GM13977 (cell line): ENCODE results near the gene STKLD1.

ENCODE experiments used
- DNase-seq: peaks from one replicate; pipeline ENCODE4 v3.0.0; 2012; ENCODE audit warnings: low spot score
- CTCF ChIP-seq: IDR thresholded peaks from 2 replicates; pipeline ENCODE4 v1.5.1; 2012; ENCODE audit warnings: mild to moderate bottlenecking, control low read depth; ENCODE audit not compliant: insufficient read depth; ENCODE audit errors: extremely low read depth, missing control alignments
- in situ Hi-C: fragments of 300-500 bp; cut with MboI; formaldehyde crosslinking; loops from one replicate; pipeline ENCODE4 v1.12.0; 2022; ENCODE audit warnings: low sequenced_read_pairs, low pct_unique_long_range_greater_than_20kb, mixed read lengths, inconsistent platforms; ENCODE audit not compliant: unreplicated experiment

The STKLD1 gene

GRCh38 chr9:133355881-133356357, 20.2 kb upstream of the STKLD1 start:
- in situ Hi-C loops, result no loop called here
- TF ChIP-seq CTCF, result no peak
- no peak for DNase-seq

- DNase-seq, result peak; percentile 96
- peak; percentile 30 for TF ChIP-seq CTCF
- in situ Hi-C loops, result no loop called here
These were observed 19.6 kb upstream of the STKLD1 start, which contains the start of the genes SURF1 and SURF2 for GRCh38 chr9:133356391-133357091. TSS of gene SURF1 (minus strand) at chr9:133356487. CDS start at chr9:133356453, 34 bp downstream. TSS of gene SURF2 (plus strand) at chr9:133356550. CDS start at chr9:133356593, 43 bp downstream.

- in situ Hi-C loops, result no loop called here
- DNase-seq, result no peak
- TF ChIP-seq CTCF, result no peak
These were observed 18.5 kb upstream of the STKLD1 start for GRCh38 chr9:133357656-133358055.

GRCh38 chr9:133359399-133360175, 16.6 kb upstream of the STKLD1 start:
- no peak for DNase-seq
- in situ Hi-C loops, result no loop called here
- TF ChIP-seq CTCF, result peak; percentile 9

GRCh38 chr9:133360400-133361393, 15.5 kb upstream of the STKLD1 start:
- in situ Hi-C loops, result no loop called here
- TF ChIP-seq CTCF, result no peak
- DNase-seq, result no peak
